Measurements from ENCODE around the gene CPN2. TPM values are rescaled to one million over a fixed set of nuclear protein-coding genes. Genes with fewer than 3 reads are reported as not detected.

CPN2 gene
- total RNA-seq, 1 donor from 2014 or later = not detected

GRCh38 chr3:194379651-194380050 lies 28.5 kb upstream of the CPN2 start:
- Histone ChIP-seq H3K27me3 (ENCODE audit: control insufficient read depth, insufficient read depth, low read length) (no peaks in the 10 kb centered on the region), H3K36me3 (ENCODE audit: control insufficient read depth, insufficient read depth, low read length) (no peaks in the 10 kb centered on the region), H3K4me3 (ENCODE audit: low read depth, low read length) (no peak overlapping the region)
- no peak for TF ChIP-seq CTCF (IDR thresholded peaks at IDR 0.05; ENCODE audit: insufficient read depth, low read length, severe bottlenecking)
- DNase-seq (ENCODE audit: low read depth) (no peak), FAIRE-seq (no peak)

- TF ChIP-seq CTCF (IDR thresholded peaks at IDR 0.05; ENCODE audit: insufficient read depth, low read length, severe bottlenecking) = no peak
- no peak for DNase-seq (ENCODE audit: low read depth)
- H3K27me3 ChIP-seq (ENCODE audit: control insufficient read depth, insufficient read depth, low read length) = no peaks in the 10 kb centered on the region
- no peak overlapping the region for H3K4me3 ChIP-seq (ENCODE audit: low read depth, low read length)
- FAIRE-seq = no peak
- no peaks in the 10 kb centered on the region for H3K36me3 ChIP-seq (ENCODE audit: control insufficient read depth, insufficient read depth, low read length)
Observed at GRCh38 chr3:194379231-194379630, 28.1 kb upstream of the CPN2 start.

GRCh38 chr3:194377708-194378107 lies 26.6 kb upstream of the CPN2 start:
- FAIRE-seq (no peak), DNase-seq (ENCODE audit: low read depth) (no peak)
- no peak for TF ChIP-seq CTCF (IDR thresholded peaks at IDR 0.05; ENCODE audit: insufficient read depth, low read length, severe bottlenecking)
- Histone ChIP-seq H3K27me3 (ENCODE audit: control insufficient read depth, insufficient read depth, low read length) (peaks cover under 1% of the 10 kb centered on the region), H3K36me3 (ENCODE audit: control insufficient read depth, insufficient read depth, low read length) (no peaks in the 10 kb centered on the region), H3K4me3 (ENCODE audit: low read depth, low read length) (no peak overlapping the region)

- Histone ChIP-seq H3K27me3 (ENCODE audit: control insufficient read depth, insufficient read depth, low read length) (peaks cover 3% of the 10 kb centered on the region), H3K36me3 (ENCODE audit: control insufficient read depth, insufficient read depth, low read length) (no peaks in the 10 kb centered on the region), H3K4me3 (ENCODE audit: low read depth, low read length) (no peak overlapping the region)
- no peak for DNase-seq (ENCODE audit: low read depth)
- TF ChIP-seq CTCF (IDR thresholded peaks at IDR 0.05; ENCODE audit: insufficient read depth, low read length, severe bottlenecking) = no peak
- FAIRE-seq = no peak
Observed at GRCh38 chr3:194376241-194376560, 25.1 kb upstream of the CPN2 start.

- H3K27me3 ChIP-seq (ENCODE audit: control insufficient read depth, insufficient read depth, low read length) = peaks cover 3% of the 10 kb centered on the region
- no peak for FAIRE-seq
- H3K36me3 ChIP-seq (ENCODE audit: control insufficient read depth, insufficient read depth, low read length) = no peaks in the 10 kb centered on the region
- DNase-seq (ENCODE audit: low read depth) = peak; percentile 17
- H3K4me3 ChIP-seq (ENCODE audit: low read depth, low read length) = no peak overlapping the region
- TF ChIP-seq CTCF (IDR thresholded peaks at IDR 0.05; ENCODE audit: insufficient read depth, low read length, severe bottlenecking) = no peak
Observed at GRCh38 chr3:194375473-194376240, 24.5 kb upstream of the CPN2 start.

- FAIRE-seq = no peak
- no peak for DNase-seq (ENCODE audit: low read depth)
- TF ChIP-seq CTCF (IDR thresholded peaks at IDR 0.05; ENCODE audit: insufficient read depth, low read length, severe bottlenecking) = no peak
- no peaks in the 10 kb centered on the region for H3K36me3 ChIP-seq (ENCODE audit: control insufficient read depth, insufficient read depth, low read length)
- H3K4me3 ChIP-seq (ENCODE audit: low read depth, low read length) = no peak overlapping the region
- H3K27me3 ChIP-seq (ENCODE audit: control insufficient read depth, insufficient read depth, low read length) = peaks cover 3% of the 10 kb centered on the region
Observed at GRCh38 chr3:194374935-194375334, 23.8 kb upstream of the CPN2 start.
